Parathyroid adenoma (tissue), 2 donors: Measurements from ENCODE around the gene CSRNP3.

ENCODE experiments used
- H2AFZ ChIP-seq: fragments of 300-600 bp; sonication (generic); one replicate; pipeline ENCODE4 v1.7.0; 2017; ENCODE audit warnings: antibody characterized with exemption, mild to moderate bottlenecking
- H3K27ac ChIP-seq: fragments of 300-600 bp; sonication (generic); one replicate; pipeline ENCODE4 v1.7.0; 2017
- H3K27me3 ChIP-seq: fragments of 300-600 bp; sonication (generic); one replicate; pipeline ENCODE4 v1.7.0; 2017; ENCODE audit warnings: low read length; ENCODE audit not compliant: control insufficient read depth, insufficient read depth
- H3K36me3 ChIP-seq: fragments of 300-600 bp; sonication (generic); one replicate; pipeline ENCODE4 v1.7.0; 2017; ENCODE audit warnings: low read length; ENCODE audit not compliant: control insufficient read depth, insufficient read depth
- H3K4me1 ChIP-seq: fragments of 300-600 bp; sonication (generic); one replicate; pipeline ENCODE4 v1.7.0; 2017; ENCODE audit warnings: control low read depth
- H3K4me2 ChIP-seq: fragments of 300-600 bp; sonication (generic); one replicate; pipeline ENCODE4 v1.7.0; 2017; ENCODE audit warnings: low read length
- H3K4me3 ChIP-seq: fragments of 300-600 bp; sonication (generic); one replicate; pipeline ENCODE4 v1.7.0; 2017; ENCODE audit warnings: low read depth, low read length
- H3K79me2 ChIP-seq: fragments of 300-600 bp; sonication (generic); one replicate; pipeline ENCODE4 v1.7.0; 2017; ENCODE audit warnings: control low read depth
- H3K9ac ChIP-seq: fragments of 300-600 bp; sonication (generic); one replicate; pipeline ENCODE4 v1.7.0; 2017; ENCODE audit warnings: mild to moderate bottlenecking
- H3K9me3 ChIP-seq: fragments of 300-600 bp; sonication (generic); one replicate; pipeline ENCODE4 v1.7.0; 2017; ENCODE audit warnings: low read length; ENCODE audit not compliant: control insufficient read depth
- CTCF ChIP-seq: fragments of 300-600 bp; sonication (generic); IDR thresholded peaks from one replicate; pipeline ENCODE4 v1.7.0; 2017; ENCODE audit warnings: antibody characterized with exemption, mild to moderate bottlenecking
- donor health status: primary hyperparathyroidism.

The CSRNP3 gene

GRCh38 chr2:165593081-165593480 lies 123.6 kb downstream of the CSRNP3 start:
- TF ChIP-seq CTCF: no peak

DNA sequence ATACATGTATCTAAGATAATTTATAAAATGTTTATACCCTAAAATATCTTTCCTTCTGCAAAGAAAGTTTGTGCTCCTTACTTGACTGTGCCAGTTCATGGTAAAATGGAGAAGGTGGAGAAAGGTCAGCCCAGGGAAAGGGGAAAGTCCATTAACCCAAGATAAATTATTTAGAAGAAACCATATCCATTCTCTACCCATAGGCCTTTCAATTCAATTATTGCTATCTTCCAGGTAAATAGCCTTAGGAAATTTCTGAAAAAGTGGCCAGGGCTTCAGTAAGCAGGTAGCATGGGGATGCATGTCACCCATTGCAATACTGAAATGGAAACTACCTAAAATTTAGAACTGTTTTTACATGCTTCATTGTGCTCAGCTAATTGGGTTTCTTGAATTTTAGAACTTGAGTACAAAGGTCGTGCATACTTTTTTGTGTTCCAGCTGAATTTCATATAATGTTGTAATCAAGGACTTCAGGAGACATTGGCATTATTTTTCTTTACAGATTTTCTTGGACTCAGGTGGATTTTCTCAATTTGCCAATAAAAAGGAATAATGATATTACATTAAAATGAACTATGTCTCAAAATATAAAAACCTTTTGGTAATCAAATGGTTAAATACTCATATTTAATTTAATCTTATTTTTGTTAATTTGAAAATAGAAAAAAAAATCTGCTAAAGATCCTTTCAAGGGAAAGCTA lies 124.9 kb downstream of the CSRNP3 start:
- no peaks in the 10 kb centered on the region for H3K36me3 ChIP-seq
- no peaks in the 10 kb centered on the region for H3K27me3 ChIP-seq
- H3K79me2 ChIP-seq: no peaks in the 10 kb centered on the region
- no peak overlapping the region for H3K4me3 ChIP-seq
- H3K9me3 ChIP-seq: no peaks in the 10 kb centered on the region
- H3K4me2 ChIP-seq: no peak overlapping the region
- no peak overlapping the region for H3K9ac ChIP-seq
- no peak overlapping the region for H3K27ac ChIP-seq
- no peak overlapping the region for H2AFZ ChIP-seq
- TF ChIP-seq CTCF: no peak
- no peaks in the 10 kb centered on the region for H3K4me1 ChIP-seq

More at GRCh38 chr2:165593081-165593480, 123.6 kb downstream of the CSRNP3 start:
- Histone ChIP-seq H3K27me3 (no peaks in the 10 kb centered on the region), H3K9ac (no peak overlapping the region), H3K27ac (no peak overlapping the region), H2AFZ (no peak overlapping the region), H3K4me2 (no peak overlapping the region), H3K36me3 (no peaks in the 10 kb centered on the region), H3K9me3 (no peaks in the 10 kb centered on the region), H3K4me1 (no peaks in the 10 kb centered on the region), H3K79me2 (no peaks in the 10 kb centered on the region), H3K4me3 (no peak overlapping the region)

GRCh38 chr2:165594935-165595255 lies 125.4 kb downstream of the CSRNP3 start:
- Histone ChIP-seq H3K4me3 (no peak overlapping the region), H3K4me2 (no peak overlapping the region), H3K36me3 (no peaks in the 10 kb centered on the region), H3K9ac (no peak overlapping the region), H3K27ac (no peak overlapping the region), H3K4me1 (no peaks in the 10 kb centered on the region), H3K27me3 (no peaks in the 10 kb centered on the region), H3K79me2 (no peaks in the 10 kb centered on the region), H3K9me3 (no peaks in the 10 kb centered on the region), H2AFZ (no peak overlapping the region)
- no peak for TF ChIP-seq CTCF

- H3K27me3 ChIP-seq: no peaks in the 10 kb centered on the region
- no peak overlapping the region for H3K27ac ChIP-seq
- H3K9me3 ChIP-seq: no peaks in the 10 kb centered on the region
- no peaks in the 10 kb centered on the region for H3K36me3 ChIP-seq
- no peak for TF ChIP-seq CTCF
- no peak overlapping the region for H3K4me3 ChIP-seq
- H2AFZ ChIP-seq: no peak overlapping the region
- H3K4me2 ChIP-seq: no peak overlapping the region
- no peaks in the 10 kb centered on the region for H3K4me1 ChIP-seq
- no peaks in the 10 kb centered on the region for H3K79me2 ChIP-seq
- no peak overlapping the region for H3K9ac ChIP-seq
Observed at GRCh38 chr2:165596788-165597187, 127.3 kb downstream of the CSRNP3 start.
